DMS53 treated with DMSO at 0.1 percent for 48 hours (cell line): ENCODE results near the gene GFAP.

Source experiments
- DNase-seq: peaks from one replicate; lab custom pipeline; 2025; ENCODE audit not compliant: unreplicated experiment; lab: John Stamatoyannopoulos, UW

Gene GFAP

DNA sequence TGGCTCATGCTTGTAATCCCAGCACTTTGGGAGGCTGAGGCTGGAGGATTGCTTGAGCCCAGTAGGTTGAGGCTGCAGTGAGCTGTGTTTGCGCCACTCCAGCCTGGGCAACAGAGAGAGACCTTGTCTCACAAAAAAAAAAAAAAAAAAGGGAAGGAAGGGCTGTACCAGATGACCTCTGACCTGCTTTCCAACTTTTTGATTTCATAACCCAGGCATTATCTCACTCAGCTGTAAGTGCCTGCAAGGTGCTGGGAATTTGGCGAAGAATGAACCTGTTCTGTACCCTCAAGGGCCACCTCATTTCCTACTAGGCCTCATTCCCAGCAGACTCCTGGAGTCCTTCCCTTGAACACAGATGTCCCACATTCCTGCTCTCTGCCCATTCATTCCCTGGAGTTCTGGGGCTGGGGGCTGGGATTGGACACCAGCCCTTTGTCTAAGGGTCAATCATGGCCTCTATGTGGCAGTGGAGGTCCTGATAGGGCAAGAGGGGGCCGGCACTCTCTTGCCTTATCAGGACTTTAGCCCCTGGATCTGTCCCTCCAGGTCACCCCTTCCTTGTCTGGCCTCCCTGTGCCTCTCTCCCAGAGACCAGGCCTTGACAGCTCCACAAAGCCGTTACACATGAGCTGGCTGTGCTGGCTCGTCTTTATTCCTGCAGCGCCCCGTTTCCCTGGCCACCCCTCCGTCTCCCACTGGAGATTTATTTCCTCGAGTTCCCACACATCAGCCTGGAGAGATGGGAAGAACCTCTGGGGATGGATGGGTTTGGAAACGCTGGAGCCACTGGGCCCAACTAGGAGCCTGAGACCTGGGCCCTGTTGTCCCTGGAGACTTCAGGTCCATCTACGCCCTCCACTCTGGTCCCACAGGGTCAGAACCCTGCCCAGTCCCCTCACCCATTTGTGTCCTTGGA lies 821 bp upstream of the GFAP start:
- DNase-seq, result no peak

DNA sequence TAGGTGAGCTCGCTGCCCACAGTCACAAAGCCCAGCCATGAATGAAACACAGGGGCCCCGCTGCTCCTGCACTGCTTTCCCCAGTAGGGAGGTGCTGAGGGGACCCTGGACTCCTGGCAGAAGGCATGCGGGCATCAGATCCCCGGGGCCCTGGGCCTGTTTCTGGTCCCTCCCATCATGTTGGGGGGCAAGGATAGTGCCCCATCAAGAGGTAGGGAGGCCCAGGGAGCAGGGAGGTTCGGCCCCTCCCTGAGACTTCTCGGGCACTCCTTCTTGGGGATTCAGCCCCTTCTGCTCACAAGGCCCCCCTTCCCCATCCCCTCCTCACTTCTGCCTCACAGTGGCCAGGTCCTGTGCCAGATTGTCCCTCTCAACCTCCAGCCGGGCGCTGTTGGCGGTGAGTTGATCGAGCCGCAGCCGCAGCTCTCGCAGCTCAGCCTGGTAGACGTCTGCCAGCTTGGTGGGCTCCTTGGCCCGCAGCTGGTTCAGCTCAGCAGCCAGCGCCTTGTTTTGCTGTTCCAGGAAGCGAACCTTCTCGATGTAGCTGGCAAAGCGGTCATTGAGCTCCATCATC lies 515 bp downstream of the GFAP start:
- no peak for DNase-seq

DNA sequence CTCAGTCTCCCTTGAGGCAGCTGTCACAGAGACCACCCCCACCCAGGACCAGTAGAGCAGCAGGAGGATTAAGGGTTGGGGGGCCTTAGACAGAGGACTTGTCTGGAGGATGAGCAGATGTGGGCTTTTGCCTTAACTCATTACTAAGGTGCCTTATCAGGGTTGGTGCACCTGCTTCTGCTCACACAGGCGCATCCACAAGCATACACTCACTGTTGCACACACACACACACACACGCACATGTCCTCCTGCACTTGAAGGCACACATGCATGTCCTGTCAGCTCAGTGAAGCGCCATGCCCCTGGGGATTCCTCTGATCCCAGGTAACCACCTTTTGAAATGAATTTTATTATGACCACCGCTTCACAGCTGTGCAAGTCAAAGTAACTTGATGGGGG lies 1.2 kb downstream of the GFAP start:
- no peak for DNase-seq

DNA sequence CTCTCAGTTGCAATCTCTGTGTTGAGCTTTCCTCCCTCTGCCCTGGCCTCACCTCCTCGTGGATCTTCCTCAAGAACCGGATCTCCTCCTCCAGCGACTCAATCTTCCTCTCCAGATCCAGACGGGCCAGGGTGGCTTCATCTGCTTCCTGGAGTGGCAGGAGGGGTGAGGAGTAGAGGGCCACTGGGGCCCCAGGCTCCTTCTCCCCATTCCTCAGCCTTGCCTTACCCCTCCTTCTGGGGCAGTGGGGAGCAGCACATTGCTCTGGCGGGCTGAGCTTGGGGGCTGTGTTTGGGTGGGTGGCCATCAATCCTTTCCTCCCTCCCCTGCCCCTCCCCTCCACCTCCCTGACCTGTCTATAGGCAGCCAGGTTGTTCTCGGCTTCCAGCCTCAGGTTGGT lies 1.6 kb downstream of the GFAP start:
- no peak for DNase-seq

DNA sequence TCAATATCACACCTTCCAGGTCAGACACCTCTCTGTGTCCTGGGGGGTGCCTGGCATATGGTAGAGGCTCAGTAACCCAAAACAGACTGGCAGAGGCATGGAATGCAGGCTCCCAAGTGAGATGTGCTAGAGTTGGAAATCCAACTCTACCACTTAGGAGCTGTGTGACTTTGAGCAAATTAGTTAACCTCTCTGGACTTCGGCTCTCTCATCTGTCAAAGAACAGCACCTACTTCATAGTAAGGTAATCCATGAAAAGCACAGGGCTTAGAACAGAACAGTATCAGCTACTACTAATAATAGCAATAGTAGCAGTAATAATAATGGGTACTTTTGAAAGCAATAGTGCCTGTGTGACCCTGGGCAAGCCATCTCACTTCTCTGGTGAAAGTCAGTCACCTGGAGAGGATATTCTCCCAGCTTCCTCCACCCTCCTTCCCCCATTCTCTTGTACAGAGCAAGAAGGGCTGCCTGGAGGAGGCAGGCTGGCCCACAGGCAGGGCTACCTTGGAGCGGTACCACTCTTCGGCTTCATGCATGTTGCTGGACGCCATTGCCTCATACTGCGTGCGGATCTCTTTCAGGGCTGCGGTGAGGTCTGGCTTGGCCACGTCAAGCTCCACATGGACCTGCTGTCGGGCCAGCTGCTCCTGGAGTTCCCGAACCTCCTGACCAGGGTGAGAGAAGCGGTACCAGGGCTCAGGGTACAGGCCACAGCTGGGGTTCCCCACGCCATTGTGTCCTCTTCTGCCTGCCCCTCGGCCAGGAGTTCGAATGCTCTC lies 2.3 kb downstream of the GFAP start:
- no peak for DNase-seq

DNA sequence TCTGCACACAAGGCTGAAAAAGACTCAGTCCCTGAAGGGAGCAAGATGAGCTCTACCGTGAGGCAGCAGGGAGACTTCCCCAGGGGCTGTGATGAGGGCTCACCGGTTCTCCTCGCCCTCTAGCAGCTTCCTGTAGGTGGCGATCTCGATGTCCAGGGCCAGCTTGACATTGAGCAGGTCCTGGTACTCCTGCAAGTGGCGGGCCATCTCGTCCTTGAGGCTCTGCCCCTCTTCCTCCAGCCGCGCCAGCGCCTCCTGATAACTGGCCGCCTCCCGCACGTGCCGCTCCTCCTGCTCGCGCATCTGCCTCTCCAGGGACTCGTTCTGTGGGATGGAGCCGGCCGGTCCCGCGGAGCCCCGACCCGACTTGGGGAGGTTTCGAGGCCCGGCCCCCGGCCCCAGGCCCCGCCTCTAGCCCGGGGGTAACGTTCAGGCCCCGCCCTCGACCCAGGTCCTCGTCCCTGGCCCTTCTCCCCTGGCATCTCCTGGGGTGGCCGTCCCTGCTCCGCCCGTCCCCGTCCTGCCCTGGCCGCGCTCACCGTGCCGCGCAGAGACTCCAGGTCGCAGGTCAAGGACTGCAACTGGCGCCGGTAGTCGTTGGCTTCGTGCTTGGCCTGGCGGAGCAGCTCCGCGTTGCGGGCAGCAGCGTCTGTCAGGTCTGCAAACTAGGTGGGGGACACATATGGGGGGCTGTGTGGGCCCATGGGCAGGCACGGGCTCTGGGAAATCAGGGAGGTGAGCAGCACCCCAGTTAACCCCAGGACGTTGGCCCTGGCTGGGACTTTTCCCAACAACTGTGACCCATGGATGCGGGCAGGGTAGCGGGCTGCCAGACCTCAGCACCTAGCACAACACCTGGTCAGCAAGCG lies 3.9 kb downstream of the GFAP start:
- DNase-seq, result peak; percentile 83

DNA sequence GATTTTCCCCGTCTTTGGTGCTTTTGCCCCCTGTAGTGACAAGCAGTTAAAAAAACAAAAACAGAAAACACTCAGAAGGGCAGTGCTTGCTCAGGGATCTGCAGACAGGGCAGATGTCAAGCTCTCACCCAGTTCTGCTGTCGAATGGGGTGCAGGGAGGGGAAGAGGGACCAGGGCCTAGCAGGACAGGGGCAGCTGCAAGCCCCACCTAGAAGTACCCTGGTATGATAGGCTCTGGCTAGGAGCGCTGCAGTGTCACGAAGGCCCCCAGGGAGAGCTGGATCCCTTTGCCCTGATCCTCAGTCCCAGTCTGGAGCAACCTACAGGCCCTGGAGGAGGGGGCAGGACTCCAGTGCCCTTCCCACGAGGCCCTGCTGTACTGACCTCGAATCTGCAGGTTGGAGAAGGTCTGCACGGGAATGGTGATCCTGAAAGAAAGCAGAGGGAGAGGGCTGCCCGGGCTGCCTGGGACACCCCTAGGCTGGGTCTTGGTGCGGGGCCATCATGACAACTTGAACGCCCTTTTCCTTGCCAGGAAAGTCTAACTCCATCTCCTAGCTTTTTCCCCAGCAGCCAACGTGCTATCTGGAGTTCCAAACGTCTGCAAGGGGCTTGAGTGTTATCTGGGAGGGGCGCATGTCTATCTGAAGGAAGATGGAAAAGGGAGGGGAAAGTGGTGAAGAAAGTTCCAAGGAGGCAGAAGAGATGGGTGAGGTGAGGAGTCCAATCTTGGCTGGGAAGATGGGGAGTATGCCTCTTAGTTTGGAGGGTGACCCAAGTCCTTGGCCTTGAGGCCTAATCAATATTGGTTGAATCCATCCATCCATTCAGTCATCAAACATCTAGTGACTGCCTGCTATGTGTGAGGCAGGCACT lies 4.8 kb downstream of the GFAP start:
- no peak for DNase-seq

DNA sequence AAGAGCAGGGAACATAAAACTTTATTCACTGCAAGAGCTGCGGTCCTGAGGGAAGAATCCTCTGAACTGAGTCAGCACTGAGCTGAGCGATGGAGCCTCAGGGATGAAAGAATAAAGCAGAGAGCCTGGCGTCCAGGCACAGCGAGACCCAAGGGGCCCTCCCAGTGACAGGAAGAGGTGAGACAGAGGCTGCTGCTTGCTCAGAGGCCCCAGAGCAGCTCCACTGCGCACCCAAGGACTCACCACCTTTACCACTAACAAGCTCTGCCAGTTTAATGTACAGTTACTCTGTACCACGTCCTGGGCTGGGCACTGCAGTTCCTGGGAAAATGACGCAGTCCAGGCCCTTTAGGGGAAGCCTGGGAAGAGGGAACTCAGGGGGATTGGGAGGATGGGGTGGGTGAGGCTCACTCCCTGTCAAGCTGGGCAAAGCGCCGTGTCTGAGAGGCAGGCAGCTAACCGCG lies 5.6 kb downstream of the GFAP start:
- DNase-seq, result no peak

DNA sequence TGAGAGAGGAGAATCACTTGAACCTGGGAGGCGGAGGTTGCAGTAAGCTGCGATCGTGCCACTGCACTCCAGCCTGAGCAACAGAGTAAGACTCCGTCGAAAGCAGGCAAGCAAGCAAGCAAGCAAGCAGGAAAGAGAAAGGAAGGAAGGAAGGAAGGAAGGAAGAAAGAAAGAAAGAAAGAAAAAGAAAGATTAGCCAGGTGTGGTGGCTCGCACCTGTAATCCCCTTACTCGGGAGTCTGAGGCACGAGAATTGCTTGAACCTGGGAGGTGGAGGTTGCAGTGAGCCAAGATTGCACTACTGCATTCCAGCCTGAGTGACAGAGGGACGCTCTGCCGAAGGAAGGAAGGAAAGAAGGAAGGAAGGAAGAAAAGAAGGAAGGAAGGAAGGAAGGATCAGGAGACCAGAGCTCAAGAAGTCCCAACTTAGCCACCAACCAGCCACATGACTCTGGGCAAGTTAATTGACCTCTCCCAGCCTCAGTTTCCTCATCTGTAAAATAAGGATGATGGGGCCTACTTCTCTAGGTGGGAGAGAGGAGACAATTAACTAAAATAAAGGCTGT lies 6.5 kb downstream of the GFAP start:
- DNase-seq, result no peak

DNA sequence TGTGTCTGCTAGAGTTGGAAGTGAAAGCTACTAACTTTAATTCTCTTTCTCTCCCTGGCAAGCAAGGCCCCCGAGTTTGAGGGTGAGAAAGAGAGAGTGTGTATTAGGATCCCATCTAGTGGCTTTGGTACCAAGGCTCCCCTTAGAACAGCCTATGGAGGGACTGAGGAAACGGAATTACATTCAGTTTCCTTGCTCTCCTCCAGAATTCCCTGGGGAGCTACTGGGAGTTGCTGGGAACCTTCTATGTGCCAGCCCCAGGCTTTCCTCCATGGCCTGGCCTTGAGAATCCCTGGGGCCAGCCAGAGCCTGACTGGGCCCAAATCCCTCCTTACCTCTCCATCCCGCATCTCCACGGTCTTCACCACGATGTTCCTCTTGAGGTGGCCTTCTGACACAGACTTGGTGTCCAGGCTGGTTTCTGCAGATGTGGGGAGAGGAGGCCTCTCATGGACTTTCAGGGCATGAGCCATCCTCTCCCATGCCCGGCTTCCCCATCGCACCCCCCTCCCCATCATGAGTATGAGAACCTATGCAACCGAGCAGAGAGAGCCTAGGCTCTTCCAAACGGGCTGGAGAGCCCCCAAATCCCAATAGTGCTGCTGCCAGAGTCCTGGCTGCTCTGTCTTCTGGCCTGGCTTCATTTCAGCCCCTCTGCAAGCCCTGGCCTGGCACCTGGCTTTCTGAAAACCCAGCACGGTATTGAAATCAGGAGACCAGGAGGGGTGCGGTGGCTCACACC lies 7.4 kb downstream of the GFAP start:
- no peak for DNase-seq

DNA sequence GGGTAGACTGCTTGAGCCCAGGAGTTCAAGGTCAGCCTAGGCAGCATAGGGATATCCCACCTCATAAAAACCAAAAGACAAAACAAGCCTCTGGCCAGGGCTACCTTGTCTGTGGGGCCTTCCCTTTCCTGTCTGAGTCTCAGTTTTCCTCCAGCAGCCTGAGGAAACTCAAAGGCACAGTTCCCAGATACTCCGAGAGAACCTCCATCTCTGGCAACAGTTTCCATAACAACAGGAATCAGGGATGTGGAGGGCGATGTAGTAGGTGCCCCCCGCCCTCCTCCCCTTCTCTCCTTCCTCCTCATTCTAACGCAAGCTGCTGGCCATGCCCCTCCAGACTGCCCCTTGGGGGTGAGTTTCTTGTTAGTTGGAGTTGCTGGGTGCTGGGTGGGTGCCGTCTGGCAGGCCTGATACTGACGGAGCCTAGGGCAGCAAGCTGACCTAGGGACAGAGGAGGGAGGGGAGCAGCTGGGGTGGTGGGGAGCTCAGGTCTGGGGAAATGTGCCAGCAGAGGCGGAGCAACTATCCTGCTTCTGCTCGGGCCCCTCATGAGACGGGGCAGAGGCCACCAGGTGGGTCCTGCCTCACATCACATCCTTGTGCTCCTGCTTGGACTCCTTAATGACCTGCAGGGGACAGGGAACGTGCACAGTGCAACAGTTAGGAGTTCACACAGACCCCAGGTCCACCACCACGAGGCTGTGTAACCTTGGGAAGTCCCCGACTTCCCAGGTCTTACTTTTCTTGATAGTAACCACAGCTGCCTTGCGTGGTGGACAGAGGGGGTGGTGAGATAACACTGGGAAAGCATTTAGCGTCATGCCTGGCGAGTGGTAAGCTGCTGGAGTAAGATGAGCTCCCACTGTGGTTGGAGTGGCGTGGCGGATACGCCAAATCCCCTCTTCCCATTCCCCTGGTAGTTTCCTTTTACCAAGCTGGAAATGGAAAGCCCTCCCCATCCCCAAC lies 8.3 kb downstream of the GFAP start:
- DNase-seq, result no peak

DNA sequence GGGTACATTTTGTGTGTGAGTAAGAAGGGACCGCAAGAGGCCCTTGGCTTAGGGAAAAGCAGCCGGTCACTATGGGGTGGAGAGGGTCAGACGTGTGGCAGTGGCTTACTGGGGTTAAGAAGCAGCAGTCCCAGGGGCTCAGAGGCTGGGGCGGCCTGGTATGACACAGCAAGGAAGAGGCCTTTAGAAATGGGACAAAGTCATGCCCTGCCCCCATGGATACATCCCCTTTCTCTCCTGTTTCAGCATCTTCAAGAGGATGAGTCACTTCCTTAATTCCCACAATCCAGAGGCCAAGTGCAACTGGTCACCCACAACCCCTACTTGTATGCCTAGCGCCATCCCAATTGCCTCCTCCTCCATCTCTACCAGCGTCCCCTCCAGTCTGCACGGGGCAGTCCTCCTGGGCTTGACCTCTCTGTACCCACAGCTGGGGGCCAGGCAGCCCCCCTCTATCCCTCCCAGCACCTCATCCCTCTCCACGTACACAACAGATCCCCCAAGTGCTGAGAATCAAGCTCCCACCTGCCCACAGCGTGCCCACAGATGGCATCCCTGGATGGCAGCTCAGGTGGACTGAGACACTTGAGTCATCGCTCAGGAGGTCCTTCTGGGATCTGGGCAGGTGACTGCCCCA lies 9.2 kb downstream of the GFAP start:
- DNase-seq, result peak; percentile 74

DNA sequence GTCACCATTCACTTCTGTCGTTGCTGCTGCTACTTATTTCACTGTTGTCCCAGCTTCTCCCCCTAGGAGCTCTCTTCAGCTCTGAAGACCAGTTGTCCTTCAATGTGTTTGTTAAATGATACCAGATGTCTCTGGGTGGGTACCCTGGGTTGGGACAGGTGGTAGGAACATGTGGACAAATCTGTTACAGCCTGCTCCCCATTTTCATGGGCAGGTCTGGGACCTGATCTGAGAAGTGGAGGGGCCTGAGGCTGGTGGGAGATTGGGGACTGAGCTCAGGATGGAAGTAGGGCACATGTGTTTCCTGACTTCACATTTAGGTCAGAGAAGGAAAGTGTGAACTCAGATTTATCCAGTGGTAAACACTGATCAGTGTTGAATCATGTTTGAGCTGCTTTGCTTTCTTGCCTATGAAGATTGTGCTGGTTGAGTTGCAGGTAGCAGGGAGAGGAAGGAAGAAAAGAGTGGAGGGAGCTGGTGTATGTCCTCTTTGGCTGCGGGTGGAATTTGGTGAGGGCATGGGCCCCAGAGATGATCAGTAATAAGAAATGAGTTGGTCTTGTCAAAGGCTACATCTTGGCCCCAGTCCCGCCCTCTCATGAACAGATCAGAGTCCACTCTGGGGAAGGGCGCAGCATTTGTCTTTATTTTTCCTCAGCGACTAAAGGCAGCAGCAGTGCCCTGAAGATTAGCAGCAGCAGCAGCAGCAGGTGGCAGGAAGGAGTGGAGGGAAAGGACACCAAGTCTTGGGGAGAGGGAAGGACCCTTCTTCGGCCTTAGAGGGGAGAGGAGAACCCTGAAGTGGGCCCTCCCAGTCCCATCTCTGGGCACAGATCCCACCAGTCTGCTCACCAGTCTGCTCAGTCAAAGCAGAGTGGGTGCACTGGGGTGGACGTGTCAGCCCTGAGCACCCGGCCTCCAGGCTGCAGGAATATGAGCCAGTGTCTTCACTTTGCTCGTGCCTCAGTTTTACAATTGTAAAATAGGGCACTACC lies 10.0 kb downstream of the GFAP start:
- DNase-seq, result no peak

DNA sequence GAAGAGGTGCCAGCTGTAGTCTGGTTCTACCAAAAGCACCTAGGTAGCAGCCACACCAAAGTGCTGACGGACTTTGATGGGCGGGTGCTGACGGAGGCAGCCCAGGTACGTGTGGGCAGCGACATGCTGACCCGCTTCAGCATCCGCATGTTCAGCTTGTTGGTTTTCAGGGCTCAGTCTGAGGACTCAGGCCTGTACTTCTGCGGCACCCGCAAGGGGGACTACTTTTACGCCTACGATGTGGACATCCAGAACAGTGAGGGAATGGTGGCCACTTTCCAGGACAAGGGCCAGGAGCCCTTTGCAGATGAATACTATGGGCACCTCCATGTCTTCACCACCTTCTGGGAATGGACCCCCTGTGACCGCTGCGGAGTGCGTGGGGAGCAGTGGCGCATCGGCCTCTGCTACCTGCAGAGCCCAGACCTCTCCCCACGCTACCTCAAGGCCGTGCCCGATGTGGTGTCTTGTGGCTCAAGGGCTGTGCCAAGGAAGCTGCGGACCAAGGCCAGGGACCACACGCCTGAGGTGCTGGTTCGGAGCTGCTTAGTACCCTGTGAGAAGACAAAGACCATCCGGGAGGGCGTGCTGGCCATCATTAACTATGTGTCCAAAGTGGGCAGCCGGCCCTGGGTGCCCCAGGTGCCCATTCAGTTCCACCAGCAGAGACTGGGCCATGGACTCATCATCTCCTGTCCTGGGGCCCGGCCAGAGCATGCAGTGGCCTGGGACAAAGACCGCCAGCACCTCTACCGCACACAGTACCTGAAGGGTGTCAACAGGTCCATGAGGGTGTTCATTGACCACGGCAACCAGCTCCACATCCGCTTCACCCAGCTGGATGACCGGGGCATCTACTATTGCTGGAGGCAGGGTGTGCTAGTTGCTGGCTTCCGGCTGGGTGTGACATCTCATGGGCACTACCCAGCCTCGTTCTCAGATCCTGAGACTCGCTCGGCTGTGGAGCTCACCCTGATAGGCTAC lies 11.0 kb downstream of the GFAP start:
- no peak for DNase-seq
